Loucy (cell line): ENCODE measurements around the gene PHKA1.
"Not testable (repeated sequence)": the region's sequence is repeated elsewhere in the genome, so short reads cannot be mapped to it uniquely, and the experiment has no call there.

Source experiments
- H2AFZ ChIP-seq: fragments of 200-600 bp; sonication (generic); 2 replicates; pipeline ENCODE4 v1.6.0; 2016; ENCODE audit warnings: antibody characterized with exemption, mild to moderate bottlenecking, low read length, moderate library complexity
- H3F3A ChIP-seq: fragments of 200-600 bp; 2 replicates; pipeline ENCODE4 v1.6.0; 2016; ENCODE audit warnings: antibody characterized with exemption, low read depth, mild to moderate bottlenecking
- H3K27me3 ChIP-seq: fragments of 200-600 bp; sonication (generic); 2 replicates; pipeline ENCODE4 v1.6.1; 2014; ENCODE audit warnings: low read length, mild to moderate bottlenecking; ENCODE audit not compliant: insufficient read depth, poor library complexity, severe bottlenecking
- H3K36me3 ChIP-seq: fragments of 200-600 bp; sonication (generic); 2 replicates; pipeline ENCODE4 v1.6.1; 2016; ENCODE audit warnings: low read length; ENCODE audit not compliant: insufficient read depth
- H3K4me1 ChIP-seq: fragments of 200-600 bp; sonication (generic); 2 replicates; pipeline ENCODE4 v1.5.1; 2014; ENCODE audit warnings: low read length, mild to moderate bottlenecking; ENCODE audit not compliant: insufficient read depth, poor library complexity, severe bottlenecking
- H3K4me2 ChIP-seq: fragments of 200-600 bp; sonication (generic); 2 replicates; pipeline ENCODE4 v1.6.0; 2014; ENCODE audit warnings: antibody characterized with exemption, low read length, low read depth, mild to moderate bottlenecking; ENCODE audit not compliant: poor library complexity, severe bottlenecking
- H3K4me3 ChIP-seq: fragments of 200-600 bp; sonication (generic); 2 replicates; pipeline ENCODE4 v1.5.1; 2014; ENCODE audit warnings: low read length, mild to moderate bottlenecking, mixed read lengths; ENCODE audit not compliant: poor library complexity, severe bottlenecking
- H3K79me2 ChIP-seq: fragments of 200-600 bp; sonication (generic); 2 replicates; pipeline ENCODE4 v1.6.1; 2014; ENCODE audit warnings: low read length; ENCODE audit not compliant: insufficient read depth
- H3K9ac ChIP-seq: fragments of 200-600 bp; sonication (generic); 2 replicates; pipeline ENCODE4 v1.6.0; 2014; ENCODE audit warnings: mild to moderate bottlenecking, low read depth, low read length, moderate library complexity; ENCODE audit not compliant: poor library complexity, severe bottlenecking
- H3K9me2 ChIP-seq: fragments of 200-600 bp; sonication (generic); replicated peaks from 2 replicates; pipeline ENCODE4 v1.6.1; 2016; ENCODE audit warnings: low read depth, low read length, mixed read lengths
- H3K9me3 ChIP-seq: fragments of 200-600 bp; sonication (generic); 2 replicates; pipeline ENCODE4 v1.6.1; 2014; ENCODE audit warnings: mild to moderate bottlenecking, antibody characterized with exemption, low read length, low read depth; ENCODE audit not compliant: insufficient read depth
- H4K20me1 ChIP-seq: fragments of 200-600 bp; sonication (generic); 2 replicates; pipeline ENCODE4 v1.6.0; 2014; ENCODE audit warnings: antibody characterized with exemption, low read length, mild to moderate bottlenecking; ENCODE audit not compliant: insufficient read depth, poor library complexity, severe bottlenecking
- EZH2phosphoT487 ChIP-seq: fragments of 200-600 bp; IDR thresholded peaks from 2 replicates; pipeline ENCODE4 v1.6.1; 2018; ENCODE audit warnings: antibody characterized with exemption, mild to moderate bottlenecking, moderate library complexity, borderline replicate concordance
- TF ChIP-seq, protein P1 (sequence below): fragments of 200-600 bp; sonication (generic); conservative IDR thresholded peaks from 2 replicates; pipeline ENCODE4 v1.5.1; 2014; ENCODE audit warnings: mild to moderate bottlenecking, antibody characterized with exemption, low read length

Gene PHKA1

DNA sequence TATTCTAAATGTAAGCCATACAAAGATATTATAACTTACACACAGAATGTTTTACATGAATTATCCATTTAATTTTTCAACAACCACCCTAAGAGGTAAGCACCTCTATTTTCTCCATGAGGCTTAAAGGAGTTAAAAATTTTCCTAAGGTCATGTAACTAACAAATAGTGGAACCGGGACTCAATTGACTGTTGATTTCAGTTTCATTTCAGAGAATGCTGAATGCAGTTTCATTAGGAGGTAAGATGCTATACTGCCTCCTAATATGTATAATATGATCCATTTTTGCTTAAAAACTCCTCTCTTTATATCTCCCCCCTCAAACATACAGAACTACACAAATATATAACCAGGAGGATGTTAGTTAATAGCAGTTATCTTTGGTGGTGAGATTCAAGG is 29.1 kb downstream of the PHKA1 start:
- H3K27me3 ChIP-seq = no peaks in the 10 kb centered on the region
- H3K36me3 ChIP-seq = no peaks in the 10 kb centered on the region
- TF ChIP-seq EZH2phosphoT487 = no peak
- TF ChIP-seq, protein P1, sequence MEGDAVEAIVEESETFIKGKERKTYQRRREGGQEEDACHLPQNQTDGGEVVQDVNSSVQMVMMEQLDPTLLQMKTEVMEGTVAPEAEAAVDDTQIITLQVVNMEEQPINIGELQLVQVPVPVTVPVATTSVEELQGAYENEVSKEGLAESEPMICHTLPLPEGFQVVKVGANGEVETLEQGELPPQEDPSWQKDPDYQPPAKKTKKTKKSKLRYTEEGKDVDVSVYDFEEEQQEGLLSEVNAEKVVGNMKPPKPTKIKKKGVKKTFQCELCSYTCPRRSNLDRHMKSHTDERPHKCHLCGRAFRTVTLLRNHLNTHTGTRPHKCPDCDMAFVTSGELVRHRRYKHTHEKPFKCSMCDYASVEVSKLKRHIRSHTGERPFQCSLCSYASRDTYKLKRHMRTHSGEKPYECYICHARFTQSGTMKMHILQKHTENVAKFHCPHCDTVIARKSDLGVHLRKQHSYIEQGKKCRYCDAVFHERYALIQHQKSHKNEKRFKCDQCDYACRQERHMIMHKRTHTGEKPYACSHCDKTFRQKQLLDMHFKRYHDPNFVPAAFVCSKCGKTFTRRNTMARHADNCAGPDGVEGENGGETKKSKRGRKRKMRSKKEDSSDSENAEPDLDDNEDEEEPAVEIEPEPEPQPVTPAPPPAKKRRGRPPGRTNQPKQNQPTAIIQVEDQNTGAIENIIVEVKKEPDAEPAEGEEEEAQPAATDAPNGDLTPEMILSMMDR = no peak
- H3K79me2 ChIP-seq = no peaks in the 10 kb centered on the region
- H3K9me3 ChIP-seq = no peaks in the 10 kb centered on the region
- no peak overlapping the region for H3K4me3 ChIP-seq
- H4K20me1 ChIP-seq = no peaks in the 10 kb centered on the region
- no peaks in the 10 kb centered on the region for H3K4me1 ChIP-seq
- no peaks in the 10 kb centered on the region for H3F3A ChIP-seq
- no peaks in the 10 kb centered on the region for H3K9me2 ChIP-seq
- H2AFZ ChIP-seq = no peak overlapping the region
- no peak overlapping the region for H3K9ac ChIP-seq
- H3K4me2 ChIP-seq = no peak overlapping the region

DNA sequence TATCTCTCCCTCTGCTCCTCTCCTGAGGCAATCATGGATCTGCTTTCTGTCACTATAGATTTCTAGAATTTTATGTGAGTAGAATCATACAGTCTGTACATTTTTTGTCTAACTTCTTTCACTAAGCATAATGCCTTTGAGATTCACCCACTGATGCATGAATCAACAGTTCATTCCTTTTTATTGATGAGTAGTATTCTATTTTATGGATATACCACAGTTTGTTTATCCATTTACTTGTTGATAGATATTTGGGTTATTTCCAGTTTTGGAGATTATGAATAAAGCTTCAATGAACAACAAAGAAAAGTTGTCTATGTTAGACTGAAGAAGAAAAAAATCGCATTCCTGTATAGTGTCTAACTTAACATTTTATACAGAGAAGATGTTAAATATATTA is 30.5 kb downstream of the PHKA1 start:
- H3K4me2 ChIP-seq = no peak overlapping the region

DNA sequence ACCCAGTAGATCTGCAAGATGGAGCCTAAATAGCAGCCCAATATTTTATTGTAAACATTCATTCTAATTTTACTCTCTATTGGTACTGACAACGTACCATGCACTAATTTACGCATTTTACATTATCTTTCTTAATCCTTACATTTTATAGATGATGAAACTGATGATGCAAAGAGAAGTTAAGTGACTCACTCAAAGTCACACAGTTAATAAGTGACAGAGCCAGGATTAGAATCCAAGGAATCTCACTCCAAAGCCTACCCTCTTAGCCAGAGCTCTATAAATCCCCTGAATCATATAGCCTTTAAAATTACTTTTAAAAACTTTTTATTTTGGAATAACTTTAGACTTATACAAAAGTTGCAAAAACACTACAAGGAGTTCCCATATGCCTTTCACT is 37.6 kb downstream of the PHKA1 start:
- Histone ChIP-seq H3K27me3 (no peaks in the 10 kb centered on the region), H3K9me3 (no peaks in the 10 kb centered on the region), H3K9ac (no peak overlapping the region), H4K20me1 (no peaks in the 10 kb centered on the region), H3K4me3 (no peak overlapping the region), H3K4me1 (no peaks in the 10 kb centered on the region), H3K36me3 (no peaks in the 10 kb centered on the region), H3F3A (no peaks in the 10 kb centered on the region), H3K79me2 (no peaks in the 10 kb centered on the region), H2AFZ (no peak overlapping the region), H3K4me2 (no peak overlapping the region), H3K9me2 (no peaks in the 10 kb centered on the region)
- TF ChIP-seq, protein P1 = no peak
- no peak for TF ChIP-seq EZH2phosphoT487

More for the DNA sequence above, 30.5 kb downstream of the PHKA1 start:
- Histone ChIP-seq H3K9me3 (no peaks in the 10 kb centered on the region), H2AFZ (no peak overlapping the region), H3K4me3 (no peak overlapping the region), H3K79me2 (no peaks in the 10 kb centered on the region), H3K9ac (no peak overlapping the region), H3K4me1 (no peaks in the 10 kb centered on the region), H3K9me2 (no peaks in the 10 kb centered on the region), H4K20me1 (no peaks in the 10 kb centered on the region), H3K36me3 (no peaks in the 10 kb centered on the region), H3F3A (no peaks in the 10 kb centered on the region), H3K27me3 (no peaks in the 10 kb centered on the region)
- TF ChIP-seq EZH2phosphoT487 = no peak
- TF ChIP-seq, protein P1 = no peak

DNA sequence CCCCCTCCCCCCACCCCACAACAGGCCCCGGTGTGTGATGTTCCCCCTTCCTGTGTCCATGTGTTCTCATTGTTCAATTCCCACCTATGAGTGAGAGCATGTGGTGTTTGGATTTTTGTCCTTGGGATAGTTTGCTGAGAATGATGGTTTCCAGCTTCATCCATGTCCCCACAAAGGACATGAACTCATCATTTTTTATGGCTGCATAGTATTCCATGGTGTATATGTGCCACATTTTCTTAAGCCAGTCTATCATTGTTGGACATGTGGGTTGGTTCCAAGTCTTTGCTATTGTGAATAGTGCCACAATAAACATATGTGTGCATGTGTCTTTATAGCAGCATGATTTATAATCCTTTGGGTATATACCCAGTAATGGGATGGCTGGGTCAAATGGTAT is 40.2 kb downstream of the PHKA1 start:
- H4K20me1 ChIP-seq, H3K9ac ChIP-seq, H3K27me3 ChIP-seq, H3K79me2 ChIP-seq, H3K4me3 ChIP-seq, H3F3A ChIP-seq, H2AFZ ChIP-seq, H3K9me3 ChIP-seq, H3K4me1 ChIP-seq, H3K36me3 ChIP-seq, H3K4me2 ChIP-seq, H3K9me2 ChIP-seq: not testable (repeated sequence)

DNA sequence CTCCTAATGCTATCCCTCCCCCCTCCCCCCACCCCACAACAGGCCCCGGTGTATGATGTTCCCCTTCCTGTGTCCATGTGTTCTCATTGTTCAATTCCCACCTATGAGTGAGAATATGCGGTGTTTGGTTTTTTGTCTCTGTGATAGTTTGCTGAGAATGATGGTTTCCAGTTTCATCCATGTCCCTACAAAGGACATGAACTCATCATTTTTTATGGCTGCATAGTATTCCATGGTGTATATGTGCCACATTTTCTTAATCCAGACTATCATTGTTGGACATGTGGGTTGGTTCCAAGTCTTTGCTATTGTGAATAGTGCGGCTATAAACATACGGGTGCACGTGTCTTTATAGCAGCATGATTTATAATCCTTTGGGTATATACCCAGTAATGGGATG is 44.6 kb downstream of the PHKA1 start:
- not testable (repeated sequence) for H3K4me1 ChIP-seq, H3K79me2 ChIP-seq, H4K20me1 ChIP-seq, H3K27me3 ChIP-seq, H3K36me3 ChIP-seq, H3F3A ChIP-seq, H3K9me3 ChIP-seq, H3K4me2 ChIP-seq, H3K9ac ChIP-seq, H3K9me2 ChIP-seq, H3K4me3 ChIP-seq, H2AFZ ChIP-seq
